Peyer's patch (tissue), 4 donors: Measurements from ENCODE around the gene FAM163A.

Source experiments
- CTCF ChIP-seq, 6 experiments: fragments of 450-650 bp in 4 of 6; fragments of 200-600 bp in 2 of 6; sonication (generic) in 1 of 6; IDR thresholded peaks; one replicate each; pipeline ENCODE4 v1.5.1; 2017 to 2019; ENCODE audit warnings: antibody characterized with exemption in 6 of 6, mild to moderate bottlenecking in 3 of 6, moderate library complexity in 1 of 6
- POLR2A ChIP-seq, 2 donors: fragments of 450-650 bp; IDR thresholded peaks; one replicate each; pipeline ENCODE4 v1.5.1; 2017; ENCODE audit warnings: antibody characterized with exemption in 2 of 2, mild to moderate bottlenecking in 2 of 2, moderate library complexity in 2 of 2

GRCh38 chr1:179743679-179744400 lies 749 bp downstream of the FAM163A start:
- TF ChIP-seq POLR2A (IDR thresholded peaks at IDR 0.05) (no peak), CTCF (IDR thresholded peaks at IDR 0.05) (no peak)
